Bronchus fibroblast of lung (primary cell): Measurements from ENCODE around the gene ERG28. TPM values are rescaled to one million over a fixed set of nuclear protein-coding genes. Genes with fewer than 3 reads are reported as not detected.

Experiments
- total RNA-seq: library from RNA; depleted of rRNA; stranded (reverse); fragments of >200 nt; gene quantifications from 2 replicates; pipeline ENCODE4 v1.2.3, GENCODE V29; 2015

ERG28 gene, protein sequence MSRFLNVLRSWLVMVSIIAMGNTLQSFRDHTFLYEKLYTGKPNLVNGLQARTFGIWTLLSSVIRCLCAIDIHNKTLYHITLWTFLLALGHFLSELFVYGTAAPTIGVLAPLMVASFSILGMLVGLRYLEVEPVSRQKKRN
- 31.7 and 33.0 TPM in 2 replicates for total RNA-seq

DNA sequence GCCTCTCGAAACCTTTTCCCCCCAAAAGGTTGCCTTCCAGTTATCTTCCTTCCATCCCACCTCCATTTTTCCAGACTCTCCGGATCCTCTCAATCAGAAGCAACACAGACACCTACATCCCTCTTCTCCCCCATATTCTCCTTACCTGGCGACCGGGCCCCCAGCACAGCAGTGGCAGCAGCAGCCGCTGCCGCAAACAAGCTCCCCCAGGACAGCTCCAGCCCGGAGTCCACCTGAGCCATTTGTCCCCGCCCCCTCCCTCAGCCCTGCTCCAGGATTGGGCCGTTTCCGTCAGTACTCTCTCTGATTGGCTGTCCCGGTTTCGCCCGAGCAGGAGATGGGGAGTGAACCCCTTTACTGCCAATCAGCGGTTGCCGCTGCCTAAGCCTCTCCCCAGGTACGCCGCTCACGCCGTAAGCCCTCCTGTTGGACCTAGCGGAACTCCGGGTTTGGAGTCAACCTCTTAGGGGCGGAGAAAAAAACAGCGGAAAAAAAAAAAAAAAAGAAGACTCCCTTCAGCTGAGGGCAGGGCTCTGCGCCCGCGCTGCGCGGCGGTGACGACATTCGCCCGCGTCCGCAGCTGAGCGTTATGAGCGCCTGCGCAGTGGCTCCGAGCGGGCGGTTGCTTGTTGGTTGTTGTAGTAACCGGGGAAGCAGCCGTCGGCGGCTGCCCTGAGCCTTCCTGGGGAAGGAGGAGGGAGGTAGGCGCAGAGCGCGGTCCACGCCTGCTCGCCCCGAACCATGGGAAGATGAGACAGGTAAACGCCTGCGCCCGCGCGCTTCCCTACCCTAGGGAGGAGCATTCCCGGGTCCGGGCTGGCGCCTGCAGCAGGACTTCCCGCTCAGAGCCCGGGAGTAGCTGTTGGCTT, at the start of gene ERG28, which contains the start of gene TTLL5:
Gene ERG28 (minus strand): TSS at position 247 of the 869 bp plus-strand sequence. CDS start 3,374 bp downstream, outside the sequence.
Gene TTLL5 (plus strand): TSS at position 617 of the 869 bp plus-strand sequence. CDS start 1,904 bp downstream, outside the sequence.

Other genes with a start within 250 kb of the ERG28 start
- gene JDP2, start 232.9 kb downstream of the ERG28 start, total RNA-seq, result 59.8 and 67.8 TPM in 2 replicates
- gene BATF, start 138.4 kb downstream of the ERG28 start, total RNA-seq, result not detected in 2 replicates
- 3.9 and 4.8 TPM in 2 replicates for gene FLVCR2, start 82.3 kb downstream of the ERG28 start, total RNA-seq
- 17.1 and 18.5 TPM in 2 replicates for gene TTLL5, start 370 bp upstream of the ERG28 start, total RNA-seq